Smooth muscle cell (in vitro differentiated cells): ENCODE results near the gene SLC6A16. TPM values are rescaled to one million over a fixed set of nuclear protein-coding genes. Genes with fewer than 3 reads are reported as not detected.

Experiments
- DNase-seq: peaks from one replicate; lab custom pipeline; 2025; ENCODE audit not compliant: unreplicated experiment; lab: John Stamatoyannopoulos, UW
- H2AFZ ChIP-seq: fragments of 200-600 bp; sonication (generic); 2 replicates; pipeline ENCODE4 v1.6.0; 2016; ENCODE audit warnings: antibody characterized with exemption, low read depth, mild to moderate bottlenecking
- H3F3A ChIP-seq: fragments of 200-600 bp; sonication (generic); 2 replicates; pipeline ENCODE4 v1.6.0; 2017; ENCODE audit warnings: antibody characterized with exemption, low read depth
- H3K27ac ChIP-seq: fragments of 200-600 bp; sonication (generic); 2 replicates; pipeline ENCODE4 v1.5.1; 2016; ENCODE audit warnings: low read depth, mild to moderate bottlenecking
- H3K27me3 ChIP-seq: fragments of 200-600 bp; sonication (generic); 2 replicates; pipeline ENCODE4 v1.6.1; 2016; ENCODE audit warnings: low read depth, mild to moderate bottlenecking
- H3K36me3 ChIP-seq: fragments of 200-600 bp; sonication (generic); 2 replicates; pipeline ENCODE4 v1.5.1; 2016; ENCODE audit warnings: low read depth
- H3K4me1 ChIP-seq: fragments of 200-600 bp; sonication (generic); 2 replicates; pipeline ENCODE4 v1.5.1; 2016; ENCODE audit warnings: low read depth
- H3K4me2 ChIP-seq: fragments of 200-600 bp; sonication (generic); 2 replicates; pipeline ENCODE4 v1.6.0; 2016; ENCODE audit warnings: mild to moderate bottlenecking
- H3K4me3 ChIP-seq: fragments of 200-600 bp; sonication (generic); 2 replicates; pipeline ENCODE4 v1.5.1; 2016; ENCODE audit warnings: mild to moderate bottlenecking
- H3K79me2 ChIP-seq: fragments of 200-600 bp; sonication (generic); 2 replicates; pipeline ENCODE4 v1.6.0; 2016; ENCODE audit warnings: low read depth, mild to moderate bottlenecking
- H3K9ac ChIP-seq: fragments of 200-600 bp; sonication (generic); 2 replicates; pipeline ENCODE4 v1.6.0; 2016; ENCODE audit warnings: low read depth
- H3K9me3 ChIP-seq: fragments of 200-600 bp; sonication (generic); replicated peaks from 2 replicates; pipeline ENCODE4 v1.5.1; 2016; ENCODE audit warnings: low read depth
- H4K20me1 ChIP-seq: fragments of 200-600 bp; sonication (generic); 2 replicates; pipeline ENCODE4 v1.6.0; 2016; ENCODE audit warnings: low read depth
- WGBS: methylation state at CpG from one replicate; pipeline ENCODE4 v1.1.7; 2016; ENCODE audit warnings: low lambda C conversion rate; 5-methylcytosine and 5-hydroxymethylcytosine counted together
- polyA plus RNA-seq: library from polyadenylated mRNA; unstranded; fragments of >200 nt; fragmentation: Nextera tagmentation; extraction: Ambion mirVana; gene quantifications from 2 replicates; pipeline ENCODE4 v1.2.1, GENCODE V29; 2016
- total RNA-seq: library from RNA; depleted of rRNA; stranded (reverse); fragments of >200 nt; gene quantifications from 2 replicates; pipeline ENCODE4 v1.2.3, GENCODE V29; 2014
- TF ChIP-seq, protein P1 (sequence below): fragments of 200-600 bp; sonication (generic); IDR thresholded peaks from 2 replicates; pipeline ENCODE4 v1.5.1; 2017; ENCODE audit warnings: borderline replicate concordance, mild to moderate bottlenecking, antibody characterized with exemption; ENCODE audit not compliant: insufficient read depth, poor library complexity, severe bottlenecking

The SLC6A16 gene
- total and polyA plus RNA-seq, 2 experiments from 2014 or later, result 1.4 to 2.3 TPM

DNA sequence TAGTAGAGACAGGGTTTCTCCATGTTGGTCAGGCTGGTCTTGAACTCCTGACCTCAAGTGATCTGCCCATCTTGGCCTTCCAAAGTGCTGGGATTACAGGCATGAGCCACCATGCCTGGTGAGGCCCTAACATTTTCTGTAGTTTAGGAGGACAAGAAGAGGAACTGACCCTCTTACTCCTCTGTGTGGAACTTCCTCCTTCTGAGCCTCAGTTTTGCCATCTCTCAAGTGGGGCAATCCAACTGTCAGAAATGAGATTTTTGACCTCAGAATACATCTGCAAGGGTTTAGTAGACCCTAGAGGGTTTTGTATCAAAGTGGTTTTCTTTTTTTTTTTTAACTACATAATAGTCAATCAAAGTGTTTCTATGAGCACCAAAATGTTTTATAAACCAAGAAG is 41.1 kb upstream of the SLC6A16 start:
- Histone ChIP-seq H3F3A (peaks cover 6% of the 10 kb centered on the region), H3K79me2 (peaks cover 12% of the 10 kb centered on the region), H3K36me3 (no peaks in the 10 kb centered on the region), H4K20me1 (no peaks in the 10 kb centered on the region), H3K9ac (no peak overlapping the region), H3K9me3 (no peaks in the 10 kb centered on the region), H3K4me2 (no peak overlapping the region), H3K27ac (no peak overlapping the region), H3K27me3 (no peaks in the 10 kb centered on the region), H3K4me1 (peaks cover 3% of the 10 kb centered on the region), H3K4me3 (no peak overlapping the region), H2AFZ (no peak overlapping the region)
- TF ChIP-seq, protein P1, sequence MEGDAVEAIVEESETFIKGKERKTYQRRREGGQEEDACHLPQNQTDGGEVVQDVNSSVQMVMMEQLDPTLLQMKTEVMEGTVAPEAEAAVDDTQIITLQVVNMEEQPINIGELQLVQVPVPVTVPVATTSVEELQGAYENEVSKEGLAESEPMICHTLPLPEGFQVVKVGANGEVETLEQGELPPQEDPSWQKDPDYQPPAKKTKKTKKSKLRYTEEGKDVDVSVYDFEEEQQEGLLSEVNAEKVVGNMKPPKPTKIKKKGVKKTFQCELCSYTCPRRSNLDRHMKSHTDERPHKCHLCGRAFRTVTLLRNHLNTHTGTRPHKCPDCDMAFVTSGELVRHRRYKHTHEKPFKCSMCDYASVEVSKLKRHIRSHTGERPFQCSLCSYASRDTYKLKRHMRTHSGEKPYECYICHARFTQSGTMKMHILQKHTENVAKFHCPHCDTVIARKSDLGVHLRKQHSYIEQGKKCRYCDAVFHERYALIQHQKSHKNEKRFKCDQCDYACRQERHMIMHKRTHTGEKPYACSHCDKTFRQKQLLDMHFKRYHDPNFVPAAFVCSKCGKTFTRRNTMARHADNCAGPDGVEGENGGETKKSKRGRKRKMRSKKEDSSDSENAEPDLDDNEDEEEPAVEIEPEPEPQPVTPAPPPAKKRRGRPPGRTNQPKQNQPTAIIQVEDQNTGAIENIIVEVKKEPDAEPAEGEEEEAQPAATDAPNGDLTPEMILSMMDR, result no peak
- no peak for DNase-seq

DNA sequence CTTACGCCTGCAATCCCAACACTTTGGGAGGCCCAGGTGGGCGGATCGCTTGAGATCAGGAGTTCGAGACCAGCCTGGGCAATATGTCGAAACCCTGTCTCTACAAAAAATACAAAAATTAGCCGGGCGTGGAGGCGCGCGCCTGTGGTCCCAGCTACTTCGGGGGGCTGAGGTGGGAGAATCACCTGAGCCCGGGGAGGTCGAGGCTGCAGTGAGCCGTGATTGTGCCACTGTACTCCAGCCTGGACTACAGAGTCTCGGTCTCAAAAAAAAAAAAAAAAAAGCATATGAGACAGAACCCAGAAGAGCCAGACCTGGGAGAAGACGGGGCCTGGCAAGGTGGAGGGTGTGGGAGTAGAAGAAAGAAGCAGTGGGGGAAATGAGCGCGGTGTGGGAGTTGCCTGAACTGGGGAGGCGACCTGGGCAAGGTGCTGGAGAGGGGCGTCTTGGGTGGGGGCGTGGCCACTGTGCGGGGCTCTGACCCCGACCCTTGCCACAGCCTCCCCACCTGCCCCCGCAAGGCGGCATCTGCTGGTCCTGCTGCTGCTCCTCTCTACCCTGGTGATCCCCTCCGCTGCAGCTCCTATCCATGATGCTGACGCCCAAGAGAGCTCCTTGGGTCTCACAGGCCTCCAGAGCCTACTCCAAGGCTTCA is 39.2 kb upstream of the SLC6A16 start:
- no peak for DNase-seq
- H3K4me1 ChIP-seq, result peaks cover 3% of the 10 kb centered on the region
- no peaks in the 10 kb centered on the region for H3K36me3 ChIP-seq
- no peaks in the 10 kb centered on the region for H3K27me3 ChIP-seq
- peaks cover 6% of the 10 kb centered on the region for H3F3A ChIP-seq
- H3K9me3 ChIP-seq, result no peaks in the 10 kb centered on the region
- H4K20me1 ChIP-seq, result no peaks in the 10 kb centered on the region
- no peak overlapping the region for H3K27ac ChIP-seq
- H3K4me3 ChIP-seq, result peak overlapping the region; percentile 76
- no peak overlapping the region for H2AFZ ChIP-seq
- 71% methylated on average over 26 of the region's 27 CpGs for WGBS
- H3K79me2 ChIP-seq, result peaks cover 28% of the 10 kb centered on the region
- TF ChIP-seq, protein P1, result no peak
- H3K9ac ChIP-seq, result no peak overlapping the region
- peak overlapping the region; percentile 33 for H3K4me2 ChIP-seq

DNA sequence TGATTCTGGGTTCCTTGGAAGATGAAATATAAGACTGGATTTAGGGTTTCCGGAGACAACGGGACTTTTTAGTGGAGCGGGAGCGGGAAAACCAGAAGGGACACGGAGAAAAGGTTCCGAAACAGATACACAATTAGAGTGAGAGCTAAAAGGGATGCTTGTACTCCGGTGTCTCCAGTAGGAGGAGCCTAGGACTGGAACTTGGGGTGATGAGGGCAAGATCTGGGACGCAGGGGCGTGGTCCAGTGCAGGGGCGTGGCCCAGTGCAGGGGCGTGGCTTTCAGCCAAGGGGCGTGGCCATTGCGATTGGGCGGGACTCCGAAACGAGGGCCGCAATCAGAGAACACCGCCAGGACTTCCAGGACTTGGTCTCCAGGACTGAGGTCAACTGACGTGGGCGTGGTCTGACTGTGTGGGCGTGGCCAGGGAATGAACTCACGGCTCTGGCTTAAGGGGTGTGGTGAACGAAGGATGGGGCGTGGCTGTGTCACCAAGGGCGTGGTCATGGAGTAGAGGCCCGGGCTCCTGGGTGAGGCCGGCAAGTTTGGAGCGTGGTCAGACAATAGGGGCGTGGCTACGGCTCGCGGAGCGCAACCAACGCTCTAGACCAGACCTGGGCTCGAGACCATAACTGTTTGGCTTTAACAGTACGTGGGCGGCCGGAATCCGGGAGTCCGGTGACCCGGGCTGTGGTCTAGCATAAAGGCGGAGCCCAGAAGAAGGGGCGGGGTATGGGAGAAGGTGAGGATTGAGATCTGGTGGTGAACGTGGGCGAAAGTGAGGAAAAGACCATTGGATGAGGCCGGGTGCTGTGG is 38.5 kb upstream of the SLC6A16 start, which contains the start of gene DKKL1:
Gene DKKL1, plus strand, starts transcription at position 610 of the 815 bp plus-strand sequence. Its CDS starts 122 bp downstream, at position 732.
- H3F3A ChIP-seq, result peaks cover 6% of the 10 kb centered on the region
- H3K79me2 ChIP-seq, result peaks cover 34% of the 10 kb centered on the region
- peak within 1 kb of the TSS; percentile 97 for H3K27ac ChIP-seq
- H3K4me1 ChIP-seq, result peaks cover 3% of the 10 kb centered on the region
- peak within 1 kb of the TSS; percentile 95 for H3K4me2 ChIP-seq
- no peaks in the 10 kb centered on the region for H3K9me3 ChIP-seq
- peak within 1 kb of the TSS; percentile 76 for H3K4me3 ChIP-seq
- peak within 1 kb of the TSS; percentile 96 for H3K9ac ChIP-seq
- TF ChIP-seq, protein P1, result no peak
- under 1% methylated on average over 46 of the region's 46 CpGs for WGBS
- no peaks in the 10 kb centered on the region for H3K27me3 ChIP-seq
- peak within 1 kb of the TSS; percentile 75 for H2AFZ ChIP-seq
- peak; percentile 99 for DNase-seq
- no peaks in the 10 kb centered on the region for H4K20me1 ChIP-seq
- H3K36me3 ChIP-seq, result no peaks in the 10 kb centered on the region
